Activated naive CD8-positive, alpha-beta T cell treated with anti-CD3 and anti-CD28 coated beads, Interleukin-2, amount 10 ng/mL, durations not matched to agents 7 days and 5 days (primary cell): ENCODE measurements around the gene KLC4. TPM values are rescaled to one million over a fixed set of nuclear protein-coding genes. Genes with fewer than 3 reads are reported as not detected.
"Not testable (repeated sequence)": the region's sequence is repeated elsewhere in the genome, so short reads cannot be mapped to it uniquely, and the experiment has no call there.

Experiments used
- ATAC-seq: fragments of 150-1000 bp; cut with Tn5 transposase; one replicate; pipeline ENCODE4 v1.10.0; 2021; ENCODE audit warnings: low read depth, moderate library complexity
- POLR2A ChIA-PET: fragments of 350-600 bp; sonication (Branson Sonifier 250); formaldehyde crosslinking; loops from one replicate; lab custom pipeline; 2021; ENCODE audit warnings: antibody characterized with exemption; lab: Charles Lee
- DNase-seq: peaks from one replicate; pipeline ENCODE4 v3.0.0; 2021
- H3K27ac Mint-ChIP-seq: one replicate; pipeline ENCODE4 v1.8.0; 2022; ENCODE audit warnings: mild to moderate bottlenecking, mixed read lengths
- H3K27me3 Mint-ChIP-seq: one replicate; pipeline ENCODE4 v1.8.0; 2022; ENCODE audit warnings: mild to moderate bottlenecking, moderate library complexity, mixed read lengths
- H3K36me3 Mint-ChIP-seq: one replicate; pipeline ENCODE4 v1.8.0; 2021; ENCODE audit warnings: mild to moderate bottlenecking, mixed read lengths
- H3K4me1 Mint-ChIP-seq: one replicate; pipeline ENCODE4 v1.8.0; 2021; ENCODE audit warnings: mixed read lengths
- H3K4me3 Mint-ChIP-seq: one replicate; pipeline ENCODE4 v1.8.0; 2022; ENCODE audit warnings: mild to moderate bottlenecking, moderate library complexity, mixed read lengths
- H3K9me3 Mint-ChIP-seq: one replicate; pipeline ENCODE4 v1.8.0; 2021; ENCODE audit warnings: mixed read lengths
- total RNA-seq, 2 experiments: library from RNA; stranded (reverse); gene quantifications; one replicate each; pipeline ENCODE4 v1.2.3, GENCODE V29; 2021

KLC4 gene
- total RNA-seq, 2 experiments from 2014 or later = 25.2 to 33.8 TPM

DNA sequence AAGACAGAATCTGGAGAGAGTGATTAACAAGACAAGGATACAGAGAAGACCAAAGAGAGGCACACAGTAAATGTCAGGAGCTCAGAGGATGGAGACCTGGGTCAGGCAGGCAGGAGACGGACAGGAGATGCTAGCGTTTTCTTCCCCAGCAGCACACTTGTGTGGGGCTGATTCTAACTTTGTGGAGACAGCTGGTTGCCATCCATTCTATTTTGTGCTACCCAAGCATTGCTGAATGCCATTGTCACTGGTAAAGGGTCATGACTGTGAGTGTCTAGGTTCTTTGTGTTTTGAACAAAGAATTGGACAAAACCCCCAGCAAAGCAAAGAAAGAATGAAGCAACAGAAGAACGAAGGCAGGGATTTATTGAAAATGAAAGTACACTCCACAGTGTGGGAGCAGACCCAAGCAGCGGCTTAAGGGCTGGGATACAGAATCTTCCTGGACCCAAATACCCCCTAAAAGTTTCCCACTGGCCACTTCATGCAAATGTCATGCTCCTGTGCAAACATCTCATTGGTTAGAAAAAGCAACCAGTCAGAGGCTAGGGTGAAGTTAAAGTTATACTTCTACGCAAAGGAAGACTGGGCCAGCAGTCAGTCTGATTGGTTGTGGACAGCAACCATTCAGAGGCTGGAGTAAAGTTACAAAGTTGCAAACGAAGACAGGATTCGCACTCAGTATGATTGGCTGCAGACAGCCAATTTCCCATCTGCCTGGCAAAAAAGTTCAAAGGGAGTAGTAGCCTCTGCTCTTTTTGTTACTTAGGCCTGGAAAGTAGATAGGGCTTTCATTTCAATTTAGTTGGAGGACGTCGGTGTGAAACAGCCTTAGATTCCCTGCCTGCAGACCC, 34.2 kb downstream of the KLC4 start:
- POLR2A ChIA-PET = no interaction called here
- DNase-seq = no peak
- Mint-ChIP-seq H3K36me3 (no peaks in the 10 kb centered on the region), H3K4me3 (no peak overlapping the region), H3K4me1 (peaks cover 15% of the 10 kb centered on the region), H3K27ac (no peak overlapping the region), H3K9me3 (no peaks in the 10 kb centered on the region), H3K27me3 (peaks cover 7% of the 10 kb centered on the region)
- ATAC-seq = peak; percentile 18

DNA sequence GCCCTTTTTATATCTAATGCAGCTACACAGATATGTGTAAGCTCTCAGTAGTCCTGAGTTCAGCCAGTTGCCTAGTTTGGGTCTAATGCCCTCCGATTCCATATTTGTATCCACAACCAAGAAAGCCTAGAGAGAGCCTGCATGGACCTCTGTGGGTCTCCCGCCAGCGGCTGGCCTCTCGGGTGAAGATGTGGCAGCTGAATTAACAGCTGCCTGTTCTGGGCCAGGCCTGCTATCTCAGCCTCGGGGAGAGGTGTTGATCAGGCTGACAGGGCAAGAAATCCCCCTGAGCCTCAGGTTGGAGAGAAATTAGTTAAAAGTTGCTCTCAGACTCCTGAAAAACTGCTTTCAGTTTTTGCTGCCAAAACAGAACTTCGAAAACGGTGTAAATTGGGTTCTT, 36.5 kb downstream of the KLC4 start:
- no peak for DNase-seq
- Mint-ChIP-seq H3K4me1 (peaks cover 15% of the 10 kb centered on the region), H3K27ac (no peak overlapping the region), H3K27me3 (peaks cover 5% of the 10 kb centered on the region), H3K9me3 (no peaks in the 10 kb centered on the region), H3K36me3 (no peaks in the 10 kb centered on the region), H3K4me3 (no peak overlapping the region)
- no peak for ATAC-seq
- POLR2A ChIA-PET = no interaction called here

DNA sequence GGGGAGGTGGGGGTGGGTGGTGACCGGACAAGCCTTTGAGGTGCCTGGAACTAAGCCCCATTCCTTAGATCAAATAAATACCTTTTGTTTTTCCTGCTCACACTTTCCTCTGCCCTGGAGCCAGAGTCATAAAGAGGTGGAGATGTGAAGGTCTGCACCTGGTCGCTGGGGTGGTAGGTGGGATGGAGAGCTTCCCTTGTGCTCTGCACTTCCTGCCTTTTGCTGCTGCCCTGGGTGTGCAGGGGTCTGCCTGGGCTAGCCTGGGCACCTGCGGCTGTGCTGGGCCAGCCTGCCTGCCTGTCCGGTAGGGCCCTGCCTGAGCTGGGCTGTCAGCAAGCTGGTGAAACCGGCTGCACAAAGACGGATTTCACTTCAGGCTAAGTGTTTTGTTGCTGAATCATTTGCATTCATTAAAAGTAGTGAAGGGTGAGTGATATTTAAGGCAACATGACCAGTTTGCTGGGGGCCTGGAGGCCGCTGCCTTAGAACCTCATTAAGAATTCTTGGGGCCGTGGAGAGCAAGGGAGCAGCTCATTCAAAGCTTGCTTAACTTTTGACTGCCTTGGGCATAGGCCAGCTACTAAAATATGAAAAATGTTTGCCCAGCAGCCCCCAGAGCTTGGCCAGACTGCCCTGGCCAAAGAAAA, 37.1 kb downstream of the KLC4 start:
- Mint-ChIP-seq H3K27ac (no peak overlapping the region), H3K27me3 (peaks cover 5% of the 10 kb centered on the region), H3K4me3 (no peak overlapping the region), H3K36me3 (no peaks in the 10 kb centered on the region), H3K4me1 (peaks cover 15% of the 10 kb centered on the region), H3K9me3 (no peaks in the 10 kb centered on the region)
- DNase-seq (no peak), ATAC-seq (no peak)
- POLR2A ChIA-PET = no interaction called here

DNA sequence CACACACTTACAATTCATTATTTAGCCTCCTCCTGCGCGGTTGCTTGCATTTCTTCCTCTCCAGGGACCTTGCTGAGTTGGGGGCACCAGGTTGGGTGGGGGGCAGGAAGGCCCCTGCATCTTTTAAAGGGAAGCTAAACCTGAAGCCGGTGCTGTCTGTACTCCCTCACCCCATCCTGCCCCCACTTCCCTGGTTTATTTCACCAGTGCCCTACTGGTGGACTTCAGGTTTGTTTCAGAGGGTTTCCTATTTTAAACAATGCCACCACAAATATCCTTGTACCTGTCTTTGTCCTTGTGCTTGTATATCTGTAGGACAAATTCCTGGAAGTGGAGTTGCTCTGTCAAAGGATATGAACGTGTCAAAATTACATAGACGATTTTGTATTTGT, 37.7 kb downstream of the KLC4 start:
- DNase-seq = no peak
- ATAC-seq = no peak
- POLR2A ChIA-PET = no interaction called here
- H3K9me3 Mint-ChIP-seq = no peaks in the 10 kb centered on the region
- peaks cover 15% of the 10 kb centered on the region for H3K4me1 Mint-ChIP-seq
- H3K27me3 Mint-ChIP-seq = peaks cover 5% of the 10 kb centered on the region
- H3K36me3 Mint-ChIP-seq = no peaks in the 10 kb centered on the region
- no peak overlapping the region for H3K4me3 Mint-ChIP-seq
- H3K27ac Mint-ChIP-seq = no peak overlapping the region

DNA sequence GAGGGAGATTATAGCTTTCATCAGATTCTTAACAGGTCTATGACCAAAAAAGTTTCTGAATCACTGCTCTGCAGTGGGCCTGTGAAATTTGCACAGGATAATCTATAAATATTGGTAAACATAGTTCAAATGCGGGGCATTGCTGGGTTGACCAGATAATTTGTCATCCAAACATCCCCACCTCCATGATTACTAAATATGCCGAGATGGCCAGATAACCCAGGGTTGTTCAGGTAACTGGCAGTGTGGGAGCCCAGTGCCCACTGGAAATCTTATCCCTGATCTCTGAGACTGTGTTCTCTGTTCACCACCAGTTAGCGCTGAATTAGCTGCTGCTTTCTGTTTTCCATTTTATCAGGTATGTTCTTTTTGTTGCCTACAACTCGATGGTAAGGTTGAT, 38.1 kb downstream of the KLC4 start:
- peaks cover 13% of the 10 kb centered on the region for H3K4me1 Mint-ChIP-seq
- ATAC-seq = no peak
- H3K4me3 Mint-ChIP-seq = no peak overlapping the region
- H3K27me3 Mint-ChIP-seq = peaks cover 5% of the 10 kb centered on the region
- H3K27ac Mint-ChIP-seq = no peak overlapping the region
- POLR2A ChIA-PET = no interaction called here
- H3K9me3 Mint-ChIP-seq = no peaks in the 10 kb centered on the region
- no peak for DNase-seq
- H3K36me3 Mint-ChIP-seq = no peaks in the 10 kb centered on the region

DNA sequence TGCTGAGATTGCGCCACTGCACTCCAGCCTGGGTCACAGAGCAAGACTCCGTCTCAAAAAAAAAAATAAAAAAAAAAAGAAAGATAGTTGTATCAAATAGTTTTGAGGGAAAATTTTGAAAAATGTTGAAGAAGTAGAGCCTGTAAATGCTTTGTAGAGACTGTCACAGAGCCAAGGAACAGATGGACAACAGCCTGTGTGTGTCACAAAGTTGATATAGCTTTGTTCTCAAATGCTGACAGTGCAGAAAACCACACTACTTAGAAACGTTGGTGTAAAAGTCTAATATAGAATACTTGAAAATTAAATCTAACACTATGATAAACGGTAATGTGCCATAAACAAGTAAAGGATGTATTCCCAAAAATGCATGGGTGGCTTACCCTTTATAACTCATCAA, 42.1 kb downstream of the KLC4 start:
- no peak for DNase-seq
- Mint-ChIP-seq H3K27ac (no peak overlapping the region), H3K4me3 (no peak overlapping the region), H3K36me3 (no peaks in the 10 kb centered on the region), H3K4me1 (peaks cover 5% of the 10 kb centered on the region), H3K27me3 (peaks cover 9% of the 10 kb centered on the region), H3K9me3 (no peaks in the 10 kb centered on the region)
- no peak for ATAC-seq
- POLR2A ChIA-PET = no interaction called here

- POLR2A ChIA-PET = no interaction called here
- H3K27me3 Mint-ChIP-seq = peaks cover 8% of the 10 kb centered on the region
- H3K27ac Mint-ChIP-seq = no peak overlapping the region
- no peaks in the 10 kb centered on the region for H3K9me3 Mint-ChIP-seq
- H3K4me1 Mint-ChIP-seq = peaks cover 5% of the 10 kb centered on the region
- no peak overlapping the region for H3K4me3 Mint-ChIP-seq
- H3K36me3 Mint-ChIP-seq = no peaks in the 10 kb centered on the region
- DNase-seq (no peak), ATAC-seq (no peak)
Observed at GRCh38 chr6:43103253-43103876, 43.9 kb downstream of the KLC4 start.

DNA sequence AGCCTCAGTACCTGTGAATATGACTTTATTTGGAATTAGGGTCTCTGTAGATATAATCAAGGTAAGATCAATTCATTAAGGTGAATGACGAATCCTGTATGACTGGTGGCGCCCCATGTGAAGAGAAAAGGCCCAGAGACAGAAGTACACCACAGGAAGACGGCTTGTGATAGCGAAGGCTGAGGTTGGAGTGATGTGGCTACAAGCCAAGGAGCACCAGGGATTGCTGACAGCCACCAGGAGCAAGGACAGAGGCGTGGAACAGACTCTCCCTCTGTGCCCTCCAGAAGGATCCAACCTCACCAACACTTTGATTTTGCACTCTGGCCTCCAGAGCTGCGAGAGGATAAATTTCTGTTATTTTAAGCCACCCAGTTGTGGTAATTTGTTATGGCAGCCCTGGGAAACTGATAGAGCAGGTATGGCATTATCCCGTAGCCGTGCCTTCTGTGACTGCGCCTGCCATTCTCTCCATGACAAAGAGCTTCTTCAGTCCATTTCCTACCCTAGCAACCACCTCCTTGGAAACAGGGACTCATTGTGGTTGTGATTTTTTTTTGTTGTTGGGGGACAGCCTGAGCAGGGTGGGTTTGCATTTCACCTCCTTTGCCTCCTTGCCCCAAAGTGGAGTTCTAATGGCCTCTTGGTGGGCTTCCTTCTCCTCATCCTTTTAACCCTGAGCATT, 46.2 kb downstream of the KLC4 start:
- Mint-ChIP-seq H3K27ac (no peak overlapping the region), H3K27me3 (peaks cover 6% of the 10 kb centered on the region), H3K4me3 (no peak overlapping the region), H3K9me3 (no peaks in the 10 kb centered on the region), H3K36me3 (no peaks in the 10 kb centered on the region), H3K4me1 (peaks cover 5% of the 10 kb centered on the region)
- ATAC-seq (no peak), DNase-seq (no peak)
- POLR2A ChIA-PET = no interaction called here

GRCh38 chr6:43107344-43108062, 48.1 kb downstream of the KLC4 start:
- DNase-seq = no peak
- no peaks in the 10 kb centered on the region for H3K36me3 Mint-ChIP-seq
- no peak for ATAC-seq
- H3K9me3 Mint-ChIP-seq = no peaks in the 10 kb centered on the region
- H3K4me3 Mint-ChIP-seq = no peak overlapping the region
- peaks cover 6% of the 10 kb centered on the region for H3K27me3 Mint-ChIP-seq
- no peak overlapping the region for H3K27ac Mint-ChIP-seq
- H3K4me1 Mint-ChIP-seq = peaks cover 5% of the 10 kb centered on the region
- POLR2A ChIA-PET = no interaction called here

DNA sequence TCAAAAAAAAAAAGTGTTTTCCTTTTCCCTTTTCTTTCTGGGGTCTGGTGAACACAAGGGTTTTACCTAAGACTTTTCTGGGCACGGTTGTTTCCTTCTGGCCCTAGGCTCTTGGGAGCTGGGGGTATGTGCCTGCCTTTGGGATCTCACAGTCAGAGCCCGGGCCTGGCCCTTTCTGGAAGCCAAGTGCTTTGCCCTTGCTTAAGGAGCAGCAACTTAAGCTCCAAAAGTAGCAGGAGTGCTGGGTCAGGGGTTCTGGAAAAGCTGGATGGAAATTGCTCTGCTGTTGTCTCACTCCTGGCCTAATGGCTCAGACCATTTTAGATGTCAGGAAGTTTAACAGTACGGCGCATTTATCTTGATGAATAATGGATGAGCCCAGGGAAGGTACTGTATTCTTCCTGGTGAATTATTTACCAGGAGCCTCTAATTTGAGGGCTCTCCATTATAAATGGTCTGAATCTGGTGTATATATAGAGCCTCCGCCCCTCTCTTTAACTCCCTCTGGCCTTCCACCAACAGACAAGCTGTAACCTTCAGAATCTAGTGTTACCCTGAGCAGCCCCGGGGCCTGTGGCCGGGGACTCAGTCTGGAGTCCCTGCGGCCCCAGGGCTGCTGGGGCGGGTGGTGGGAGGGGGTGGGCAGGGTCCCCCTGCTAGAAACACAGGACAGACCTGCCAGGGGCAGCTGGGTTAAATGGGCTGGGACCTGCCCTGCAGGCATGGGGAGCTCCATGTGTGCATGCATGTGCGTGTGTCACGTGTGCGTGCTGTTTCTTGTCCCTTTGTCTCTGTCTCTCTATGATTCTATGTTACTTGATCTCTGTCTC, 54.2 kb downstream of the KLC4 start:
- ATAC-seq = no peak
- Mint-ChIP-seq H3K4me1 (no peaks in the 10 kb centered on the region), H3K27ac (no peak overlapping the region), H3K4me3 (no peak overlapping the region), H3K9me3 (no peaks in the 10 kb centered on the region), H3K36me3 (no peaks in the 10 kb centered on the region), H3K27me3 (no peaks in the 10 kb centered on the region)
- no peak for DNase-seq
- POLR2A ChIA-PET = interaction anchor here (0.5 kb wide), 1 partner anchor 210 kb away, joined by 7 read pairs; no protein-coding TSS in a partner anchor

DNA sequence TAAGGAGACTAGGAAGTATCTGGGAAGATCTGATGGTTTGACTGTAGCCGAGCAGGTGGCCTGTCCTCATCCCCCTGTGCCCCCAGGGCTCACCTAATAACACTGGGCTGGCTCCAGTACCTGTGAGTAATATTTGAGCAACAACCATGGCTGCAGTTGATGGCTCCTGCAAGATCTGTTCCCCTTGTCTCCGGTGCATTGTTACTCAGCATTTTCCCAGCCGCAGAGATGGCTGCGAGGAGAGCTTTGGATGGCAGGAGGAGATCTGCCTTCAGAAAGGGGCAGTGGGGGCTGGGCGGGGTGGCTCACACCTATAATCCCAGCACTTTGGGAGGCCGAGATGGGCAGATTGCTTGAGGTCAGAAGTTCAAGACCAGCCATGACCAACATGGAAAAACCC, 55.9 kb downstream of the KLC4 start:
- Mint-ChIP-seq H3K27ac (no peak overlapping the region), H3K9me3 (no peaks in the 10 kb centered on the region), H3K27me3 (no peaks in the 10 kb centered on the region), H3K36me3 (no peaks in the 10 kb centered on the region), H3K4me3 (no peak overlapping the region), H3K4me1 (no peaks in the 10 kb centered on the region)
- DNase-seq (no peak), ATAC-seq (no peak)
- POLR2A ChIA-PET = no interaction called here

DNA sequence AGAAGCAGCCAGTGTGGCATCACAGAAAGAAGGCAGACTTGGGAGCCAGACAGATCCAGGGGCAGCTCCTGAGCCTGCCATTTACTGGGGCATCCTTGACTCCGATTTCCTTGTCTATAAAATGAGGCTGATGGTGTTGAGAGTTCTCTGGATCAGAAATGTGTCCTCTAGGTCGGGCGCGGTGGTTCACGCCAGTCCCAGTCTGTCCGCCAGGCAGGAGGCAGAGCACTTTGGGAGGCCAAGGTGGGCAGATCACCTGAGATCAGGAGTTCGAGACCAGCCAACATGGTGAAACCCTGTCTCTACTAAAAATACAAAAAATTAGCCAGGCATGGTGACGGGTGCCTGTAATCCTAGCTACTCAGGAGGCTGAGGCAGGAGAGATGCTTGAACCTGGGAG, 58.0 kb downstream of the KLC4 start:
- not testable (repeated sequence) for H3K27me3 Mint-ChIP-seq, H3K27ac Mint-ChIP-seq, DNase-seq, ATAC-seq, H3K4me3 Mint-ChIP-seq, H3K9me3 Mint-ChIP-seq, H3K4me1 Mint-ChIP-seq, H3K36me3 Mint-ChIP-seq
- POLR2A ChIA-PET = interaction anchor here (0.7 kb wide), 1 partner anchor 125 kb away, joined by 4 read pairs; no protein-coding TSS in a partner anchor
